Thyroid gland (tissue), 4 donors: ENCODE results near the gene HRG. TPM values are rescaled to one million over a fixed set of nuclear protein-coding genes. Genes with fewer than 3 reads are reported as not detected.
"Not testable (repeated sequence)": the region's sequence is repeated elsewhere in the genome, so short reads cannot be mapped to it uniquely, and the experiment has no call there.

Experiments
- DNase-seq, 2 donors: peaks; one replicate each; pipeline ENCODE4 v3.0.0-alpha.2; 2019
- H3K27ac ChIP-seq, 3 donors: fragments of 200-600 bp; sonication (generic); 1 replicate in 2 of 3; 2 replicates in 1 of 3; pipeline ENCODE4 v1.5.1; 2016 to 2019; ENCODE audit warnings: mild to moderate bottlenecking in 1 of 3, moderate library complexity in 1 of 3
- H3K27me3 ChIP-seq: fragments of 200-600 bp; sonication (generic); one replicate; pipeline ENCODE4 v1.5.1; 2019
- H3K36me3 ChIP-seq, 2 donors: fragments of 200-600 bp; sonication (generic); one replicate each; pipeline ENCODE4 v1.5.1; 2016 to 2019
- H3K4me1 ChIP-seq, 2 donors: fragments of 200-600 bp; sonication (generic); one replicate each; pipeline ENCODE4 v1.5.1; 2017 to 2019
- H3K4me3 ChIP-seq, 3 donors: fragments of 200-600 bp; sonication (generic); replicated peaks in 1 of 3; 1 replicate in 2 of 3; 2 replicates in 1 of 3; pipeline ENCODE4 v1.5.1; 2016; ENCODE audit warnings: mild to moderate bottlenecking in 1 of 3
- H3K9me3 ChIP-seq: fragments of 200-600 bp; sonication (generic); one replicate; pipeline ENCODE4 v1.5.1; 2017
- POLR2A ChIP-seq, 2 donors: fragments of 450-650 bp; IDR thresholded peaks; one replicate each; pipeline ENCODE4 v1.6.1; 2017; ENCODE audit warnings: antibody characterized with exemption in 2 of 2, mild to moderate bottlenecking in 2 of 2, moderate library complexity in 1 of 2
- WGBS, 2 donors: methylation state at CpG; one replicate each; pipeline ENCODE4 v1.1.5; 2017; 5-methylcytosine and 5-hydroxymethylcytosine counted together
- intact Hi-C: fragments of 100-400 bp; cut with DNase I; formaldehyde crosslinking; loops from one replicate; pipeline ENCODE4 v1.15.1; 2023
- total RNA-seq, 4 donors: library from RNA; depleted of rRNA; stranded (reverse); fragments of >200 nt; gene quantifications; one replicate each; pipeline ENCODE4 v1.2.3, GENCODE V29; 2016
- TF ChIP-seq, protein P1 (sequence below), 6 experiments: fragments of 200-600 bp in 3 of 6; fragments of 450-650 bp in 3 of 6; sonication (generic) in 3 of 6; IDR thresholded peaks; one replicate each; pipeline ENCODE4 v1.5.1; 2016 to 2019; ENCODE audit warnings: antibody characterized with exemption in 6 of 6, mild to moderate bottlenecking in 2 of 6, inconsistent platforms in 1 of 6, moderate library complexity in 1 of 6

The HRG gene
- total RNA-seq, 4 donors from 2014 or later = 0.34 TPM; not detected in 3

DNA sequence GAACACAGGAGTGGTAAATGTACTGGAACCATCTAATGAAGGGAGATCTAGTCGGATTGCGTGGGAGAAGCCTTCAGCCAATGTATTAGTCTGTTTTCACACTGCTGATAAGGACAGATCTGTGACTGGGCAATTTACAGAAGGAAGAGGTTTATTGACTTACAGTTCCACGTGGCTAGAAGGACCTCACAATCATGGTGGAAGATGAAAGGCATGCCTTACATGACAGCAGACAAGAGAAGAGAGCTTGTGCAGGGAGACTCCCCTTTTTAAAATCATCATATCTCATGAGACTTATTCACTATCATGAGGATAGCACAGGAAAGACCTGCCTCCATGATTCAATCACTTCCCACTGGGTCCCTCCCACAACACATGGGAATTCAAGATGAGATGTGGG, 17.0 kb downstream of the HRG start:
- no peaks in the 10 kb centered on the region for H3K36me3 ChIP-seq
- 65 to 73% methylated on average over 3 of the region's 3 CpGs for WGBS, 2 donors
- intact Hi-C loops = no loop called here
- H3K27ac ChIP-seq = no peak overlapping the region
- H3K9me3 ChIP-seq = no peaks in the 10 kb centered on the region
- no peak overlapping the region for H3K4me3 ChIP-seq
- TF ChIP-seq, protein P1, sequence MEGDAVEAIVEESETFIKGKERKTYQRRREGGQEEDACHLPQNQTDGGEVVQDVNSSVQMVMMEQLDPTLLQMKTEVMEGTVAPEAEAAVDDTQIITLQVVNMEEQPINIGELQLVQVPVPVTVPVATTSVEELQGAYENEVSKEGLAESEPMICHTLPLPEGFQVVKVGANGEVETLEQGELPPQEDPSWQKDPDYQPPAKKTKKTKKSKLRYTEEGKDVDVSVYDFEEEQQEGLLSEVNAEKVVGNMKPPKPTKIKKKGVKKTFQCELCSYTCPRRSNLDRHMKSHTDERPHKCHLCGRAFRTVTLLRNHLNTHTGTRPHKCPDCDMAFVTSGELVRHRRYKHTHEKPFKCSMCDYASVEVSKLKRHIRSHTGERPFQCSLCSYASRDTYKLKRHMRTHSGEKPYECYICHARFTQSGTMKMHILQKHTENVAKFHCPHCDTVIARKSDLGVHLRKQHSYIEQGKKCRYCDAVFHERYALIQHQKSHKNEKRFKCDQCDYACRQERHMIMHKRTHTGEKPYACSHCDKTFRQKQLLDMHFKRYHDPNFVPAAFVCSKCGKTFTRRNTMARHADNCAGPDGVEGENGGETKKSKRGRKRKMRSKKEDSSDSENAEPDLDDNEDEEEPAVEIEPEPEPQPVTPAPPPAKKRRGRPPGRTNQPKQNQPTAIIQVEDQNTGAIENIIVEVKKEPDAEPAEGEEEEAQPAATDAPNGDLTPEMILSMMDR (IDR thresholded peaks at IDR 0.05) = no peak
- no peak for TF ChIP-seq POLR2A (IDR thresholded peaks at IDR 0.05)
- no peaks in the 10 kb centered on the region for H3K4me1 ChIP-seq
- no peak for DNase-seq
- no peaks in the 10 kb centered on the region for H3K27me3 ChIP-seq

DNA sequence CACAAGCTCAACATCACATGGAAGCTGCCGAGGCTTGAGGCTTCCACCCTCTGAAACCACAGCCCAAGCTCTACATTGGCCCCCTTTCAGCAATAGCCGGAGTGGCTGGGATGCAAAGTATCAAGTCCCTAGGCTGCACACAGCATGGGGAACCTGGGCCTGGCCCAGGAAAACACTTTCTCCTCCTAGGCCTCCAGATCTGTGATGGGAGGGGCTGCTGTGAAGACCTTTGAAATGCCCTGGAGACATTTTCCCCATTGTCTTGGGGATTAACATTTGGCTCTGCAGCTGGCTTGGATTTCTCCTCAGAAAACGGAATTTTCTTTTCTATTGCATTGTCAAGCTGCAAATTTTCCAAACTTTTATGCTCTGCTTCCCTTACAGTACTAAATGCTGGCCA, 18.2 kb downstream of the HRG start:
- 80 to 81% methylated on average over 3 of the region's 3 CpGs for WGBS, 2 donors
- Histone ChIP-seq H3K4me1 (no peaks in the 10 kb centered on the region), H3K27ac (no peak overlapping the region), H3K36me3 (no peaks in the 10 kb centered on the region), H3K9me3 (no peaks in the 10 kb centered on the region), H3K27me3 (no peaks in the 10 kb centered on the region), H3K4me3 (no peak overlapping the region)
- no peak for TF ChIP-seq POLR2A (IDR thresholded peaks at IDR 0.05)
- TF ChIP-seq, protein P1 (IDR thresholded peaks at IDR 0.05) = no peak
- no peak for DNase-seq
- intact Hi-C loops = no loop called here

DNA sequence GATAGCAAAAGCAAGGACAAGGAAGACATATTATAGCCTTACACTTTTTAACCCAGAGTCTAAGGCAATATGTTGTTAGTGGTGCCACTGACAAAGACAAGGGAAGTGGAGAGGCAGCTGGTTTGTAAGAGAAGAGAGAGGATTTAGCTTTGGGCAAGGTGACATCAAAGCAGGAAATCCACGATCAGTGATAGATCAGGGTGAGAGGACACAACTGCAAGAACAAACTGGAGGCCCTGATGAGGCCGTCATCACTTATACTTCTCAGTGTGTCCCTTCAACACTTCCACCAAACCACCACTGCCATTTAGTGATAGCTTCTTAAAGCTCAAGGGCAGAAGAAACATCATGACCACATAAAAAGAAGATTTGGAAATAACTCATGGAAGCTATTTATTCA, 20.7 kb downstream of the HRG start:
- H3K4me1 ChIP-seq, intact Hi-C loops: not testable (repeated sequence)
- 89 to 92% methylated on average over 2 of the region's 2 CpGs for WGBS, 2 donors

GRCh38 chr3:186687120-186687651, 21.4 kb downstream of the HRG start:
- Histone ChIP-seq H3K27me3 (no peaks in the 10 kb centered on the region), H3K27ac (no peak overlapping the region)
- no peak for TF ChIP-seq POLR2A (IDR thresholded peaks at IDR 0.05)
- TF ChIP-seq, protein P1 (IDR thresholded peaks at IDR 0.05) = no peak

More for the DNA sequence above, 20.7 kb downstream of the HRG start:
- DNase-seq, H3K9me3 ChIP-seq, H3K27ac ChIP-seq, H3K36me3 ChIP-seq, H3K27me3 ChIP-seq, H3K4me3 ChIP-seq: not testable (repeated sequence)

GRCh38 chr3:186690304-186690703, 24.5 kb downstream of the HRG start:
- H3K36me3 ChIP-seq, H3K27me3 ChIP-seq, H3K27ac ChIP-seq, intact Hi-C loops, H3K4me1 ChIP-seq, H3K9me3 ChIP-seq, DNase-seq, H3K4me3 ChIP-seq: not testable (repeated sequence)
- 90 to 94% methylated on average over 1 of the region's 1 CpG for WGBS, 2 donors

More at GRCh38 chr3:186687120-186687651, 21.4 kb downstream of the HRG start:
- H3K4me1 ChIP-seq = no peaks in the 10 kb centered on the region
- H3K4me3 ChIP-seq = no peak overlapping the region
- no peaks in the 10 kb centered on the region for H3K9me3 ChIP-seq
- 88 to 89% methylated on average over 12 of the region's 12 CpGs for WGBS, 2 donors
- intact Hi-C loops = no loop called here
- H3K36me3 ChIP-seq = no peaks in the 10 kb centered on the region
- no peak for DNase-seq

DNA sequence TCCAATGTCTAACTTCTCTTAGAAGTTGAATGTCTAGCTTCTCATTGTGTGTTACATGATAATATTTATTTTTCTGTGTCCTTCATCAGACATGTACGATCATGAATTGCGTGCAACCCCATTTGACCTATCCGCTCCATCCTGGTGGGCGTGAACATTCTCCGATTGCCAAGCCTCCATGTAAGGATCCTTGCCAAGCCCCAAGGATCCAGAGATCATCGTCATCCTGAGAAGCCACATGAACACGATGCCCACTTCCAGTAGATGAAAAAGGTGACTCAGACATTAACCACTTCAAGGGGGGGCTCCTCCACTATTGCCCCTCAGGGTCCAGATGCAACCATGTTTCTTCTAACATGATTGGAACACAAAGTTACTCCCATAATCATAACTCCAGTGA, 25.9 kb downstream of the HRG start:
- DNase-seq = no peak
- 92 to 94% methylated on average over 7 of the region's 7 CpGs for WGBS, 2 donors
- Histone ChIP-seq H3K36me3 (no peaks in the 10 kb centered on the region), H3K27ac (no peak overlapping the region), H3K4me1 (no peaks in the 10 kb centered on the region), H3K27me3 (no peaks in the 10 kb centered on the region), H3K9me3 (no peaks in the 10 kb centered on the region), H3K4me3 (no peak overlapping the region)
- intact Hi-C loops = no loop called here
- TF ChIP-seq, protein P1 (IDR thresholded peaks at IDR 0.05) = no peak
- no peak for TF ChIP-seq POLR2A (IDR thresholded peaks at IDR 0.05)
